ENCODE data around the gene CHST14.

GRCh38 chr15:40512440-40512839 lies 41.7 kb downstream of the CHST14 start:
- TF ChIP-seq POLR2A (IDR thresholded peaks at IDR 0.05) = no peak
- no peak for TF ChIP-seq CTCF (IDR thresholded peaks at IDR 0.05)

Data from heart left ventricle (tissue), 13 donors.